ENCODE data around the gene TMEM260.
"Not testable (repeated sequence)": the region's sequence is repeated elsewhere in the genome, so short reads cannot be mapped to it uniquely, and the experiment has no call there.

The TMEM260 gene

DNA sequence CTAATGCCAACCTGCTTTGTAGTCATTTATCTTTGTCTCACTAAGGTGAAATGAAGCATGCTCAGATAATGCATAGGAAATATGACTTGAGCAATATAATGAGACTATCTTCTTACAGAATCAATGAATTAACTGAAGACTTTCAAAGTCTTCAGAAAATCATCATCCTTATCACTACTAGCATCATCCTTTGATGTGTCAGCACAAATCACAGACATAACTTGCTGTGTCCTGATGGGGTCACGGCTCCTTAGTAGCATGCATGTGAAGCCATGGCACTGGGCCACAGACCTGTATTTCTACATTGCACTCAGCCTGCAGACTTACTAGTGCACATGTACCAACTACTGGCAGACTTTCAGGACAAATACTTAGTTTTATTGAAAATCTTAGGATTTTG is 18.9 kb downstream of the TMEM260 start:
- TF ChIP-seq, protein P1, sequence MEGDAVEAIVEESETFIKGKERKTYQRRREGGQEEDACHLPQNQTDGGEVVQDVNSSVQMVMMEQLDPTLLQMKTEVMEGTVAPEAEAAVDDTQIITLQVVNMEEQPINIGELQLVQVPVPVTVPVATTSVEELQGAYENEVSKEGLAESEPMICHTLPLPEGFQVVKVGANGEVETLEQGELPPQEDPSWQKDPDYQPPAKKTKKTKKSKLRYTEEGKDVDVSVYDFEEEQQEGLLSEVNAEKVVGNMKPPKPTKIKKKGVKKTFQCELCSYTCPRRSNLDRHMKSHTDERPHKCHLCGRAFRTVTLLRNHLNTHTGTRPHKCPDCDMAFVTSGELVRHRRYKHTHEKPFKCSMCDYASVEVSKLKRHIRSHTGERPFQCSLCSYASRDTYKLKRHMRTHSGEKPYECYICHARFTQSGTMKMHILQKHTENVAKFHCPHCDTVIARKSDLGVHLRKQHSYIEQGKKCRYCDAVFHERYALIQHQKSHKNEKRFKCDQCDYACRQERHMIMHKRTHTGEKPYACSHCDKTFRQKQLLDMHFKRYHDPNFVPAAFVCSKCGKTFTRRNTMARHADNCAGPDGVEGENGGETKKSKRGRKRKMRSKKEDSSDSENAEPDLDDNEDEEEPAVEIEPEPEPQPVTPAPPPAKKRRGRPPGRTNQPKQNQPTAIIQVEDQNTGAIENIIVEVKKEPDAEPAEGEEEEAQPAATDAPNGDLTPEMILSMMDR (conservative IDR thresholded peaks at IDR 0.05), result no peak
- no peak overlapping the region for H3K27ac ChIP-seq

DNA sequence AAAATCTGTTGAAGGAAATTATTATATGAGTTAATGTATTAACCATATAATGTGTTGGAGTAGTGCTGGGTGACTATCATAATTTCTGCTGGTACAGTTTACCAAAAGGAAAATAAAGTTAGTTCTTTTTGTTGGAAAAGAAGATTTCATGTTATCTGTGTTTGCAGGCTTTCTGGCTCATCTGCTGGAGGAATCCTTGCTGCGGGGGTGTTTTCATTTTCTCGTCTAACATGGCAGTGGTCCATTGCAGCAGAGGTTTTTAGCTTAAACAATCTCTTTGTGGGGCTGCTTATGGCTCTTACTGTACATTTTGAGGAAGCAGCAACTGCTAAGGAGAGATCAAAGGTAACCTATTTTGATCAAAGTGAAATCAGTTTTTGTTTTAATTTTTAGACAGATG is 24.1 kb downstream of the TMEM260 start:
- TF ChIP-seq, protein P1 (conservative IDR thresholded peaks at IDR 0.05), result no peak
- no peak overlapping the region for H3K27ac ChIP-seq

DNA sequence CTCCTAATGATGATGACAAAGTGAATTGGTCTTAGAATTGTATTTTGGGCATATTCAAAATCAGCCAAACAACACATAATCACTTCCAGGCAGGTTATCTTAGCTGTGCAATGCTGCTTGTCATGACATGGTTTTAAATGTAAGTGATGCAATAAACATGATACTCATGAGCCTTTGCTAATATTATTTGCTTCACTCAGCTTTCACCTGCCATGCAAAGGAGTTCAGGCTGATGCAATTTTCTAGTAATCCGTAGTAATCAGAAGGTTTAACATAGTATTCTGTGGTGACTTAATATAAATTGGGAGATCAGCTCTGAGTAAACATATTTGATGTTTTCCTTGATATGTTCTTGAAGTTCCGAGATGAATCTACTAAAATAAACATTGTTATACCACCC is 29.1 kb downstream of the TMEM260 start:
- TF ChIP-seq, protein P1 (conservative IDR thresholded peaks at IDR 0.05), result no peak
- H3K27ac ChIP-seq, result peak overlapping the region; percentile 80

DNA sequence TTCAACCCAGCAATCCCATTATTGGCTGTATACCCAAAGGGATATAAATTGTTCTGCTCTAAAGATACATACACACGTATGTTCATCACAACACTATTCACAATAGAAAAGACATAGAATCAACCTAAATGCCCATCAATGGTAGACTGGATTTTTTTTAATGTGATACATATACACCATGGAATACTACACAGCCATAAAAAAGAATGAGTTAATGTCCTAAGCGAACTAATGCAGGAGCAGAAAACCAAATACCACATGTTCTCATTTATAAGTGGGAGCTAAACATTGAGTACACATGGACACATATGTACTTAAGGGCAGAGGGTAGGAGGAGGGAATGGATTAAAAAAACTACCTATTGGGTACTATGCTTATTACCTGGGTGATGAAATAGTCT is 32.1 kb downstream of the TMEM260 start:
- H3K27ac ChIP-seq, result not testable (repeated sequence)

DNA sequence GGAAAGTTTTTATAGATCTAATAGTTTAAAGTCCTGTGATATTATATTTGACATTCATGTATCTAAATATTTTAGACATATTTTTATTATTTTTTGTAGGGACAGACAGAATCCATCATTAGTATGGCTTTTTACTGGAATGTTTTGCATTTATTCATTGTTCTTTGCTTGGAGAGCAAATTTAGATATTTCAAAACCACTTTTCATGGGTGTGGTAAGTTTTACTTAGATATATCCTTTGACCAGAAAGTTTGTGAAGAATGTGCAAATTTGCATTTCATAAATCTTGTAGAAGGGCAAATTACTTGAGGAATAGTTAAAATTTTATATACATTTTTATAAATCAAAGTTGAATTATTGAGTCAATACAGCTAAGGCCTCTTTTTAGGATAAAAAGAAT is 37.5 kb downstream of the TMEM260 start:
- no peak overlapping the region for H3K27ac ChIP-seq
- TF ChIP-seq, protein P1 (conservative IDR thresholded peaks at IDR 0.05), result no peak

DNA sequence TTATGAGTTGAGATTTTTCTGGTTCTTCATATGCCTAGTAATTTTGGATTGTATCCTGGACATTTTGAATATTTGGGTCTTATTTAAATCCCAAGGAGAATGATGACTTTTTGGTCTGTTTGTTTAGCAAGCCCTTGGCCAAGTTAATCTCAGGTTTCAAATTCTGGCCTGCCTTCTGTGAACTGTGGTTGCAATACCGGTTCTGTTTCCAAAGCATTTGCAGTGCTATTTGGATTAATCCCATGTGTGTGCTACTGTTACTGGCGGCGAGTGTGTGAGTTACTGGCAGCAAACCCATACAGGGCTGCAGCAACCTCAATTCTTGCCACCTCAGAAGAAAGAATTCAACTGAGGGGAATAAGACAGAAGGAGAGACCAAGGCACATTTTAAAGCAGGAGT is 51.1 kb downstream of the TMEM260 start:
- no peak overlapping the region for H3K27ac ChIP-seq
- TF ChIP-seq, protein P1 (conservative IDR thresholded peaks at IDR 0.05), result no peak

DNA sequence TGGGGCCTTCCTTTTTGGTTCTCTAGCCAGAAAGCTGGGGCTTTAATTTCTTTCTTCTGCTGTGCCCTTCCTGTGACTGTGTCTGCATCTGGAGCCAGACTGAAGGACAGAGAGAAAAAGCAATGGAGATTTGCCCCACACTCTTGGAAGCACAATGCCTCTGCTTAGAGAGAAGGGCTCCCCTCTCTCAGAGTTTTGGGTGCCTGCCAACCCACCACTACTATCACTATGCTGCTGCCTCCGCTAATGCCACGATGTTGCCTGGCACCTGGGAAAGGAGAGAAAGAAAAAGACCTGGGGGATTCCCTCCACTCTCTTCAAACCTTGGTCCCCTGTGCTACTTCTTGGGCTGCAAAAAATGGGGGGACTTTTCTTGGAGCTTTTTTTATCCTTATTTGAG is 52.6 kb downstream of the TMEM260 start:
- no peak overlapping the region for H3K27ac ChIP-seq
- TF ChIP-seq, protein P1 (conservative IDR thresholded peaks at IDR 0.05), result no peak

DNA sequence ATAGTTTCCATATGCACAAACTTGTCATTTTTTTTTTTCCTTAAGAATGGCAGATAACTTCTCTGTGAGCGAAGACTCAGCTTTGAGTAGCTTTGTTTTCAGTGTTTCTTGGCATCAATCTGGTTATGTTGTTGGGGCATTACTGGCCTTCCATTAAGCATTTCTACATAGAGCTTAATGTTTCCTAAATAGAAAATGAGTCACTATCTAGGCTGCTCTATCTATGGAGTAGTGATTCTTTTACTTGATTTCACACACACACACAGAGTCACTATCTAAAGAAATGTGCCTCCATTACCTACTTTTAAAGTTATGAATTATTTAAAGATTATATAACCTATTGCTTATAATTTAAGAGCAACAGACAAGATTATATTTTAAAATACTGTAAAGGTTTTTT is 53.9 kb downstream of the TMEM260 start:
- H3K27ac ChIP-seq, result no peak overlapping the region
- TF ChIP-seq, protein P1 (conservative IDR thresholded peaks at IDR 0.05), result no peak

Data from VCaP (cell line).